HCT116 (cell line): ENCODE measurements around the gene TBRG1. TPM values are rescaled to one million over a fixed set of nuclear protein-coding genes. Genes with fewer than 3 reads are reported as not detected.

Source experiments
- ATAC-seq: fragments of 200-7000 bp; cut with Tn5 transposase; 2 replicates; pipeline ENCODE4 v1.9.1; 2020; ENCODE audit warnings: mild to moderate bottlenecking, moderate library complexity
- BruUV-seq: library from RNA; stranded (reverse); fragments of 400-500 nt; replicated peaks from 2 replicates; lab custom pipeline; 2021; lab: Mats Ljungman, UMichigan
- CTCF ChIA-PET: fragments of 300-600 bp; sonication (Branson Sonifier 250); formaldehyde crosslinking; loops from one replicate; lab custom pipeline; 2021; ENCODE audit warnings: antibody characterized with exemption; lab: Charles Lee
- POLR2A ChIA-PET: fragments of 300-600, 350-600 bp; sonication (Branson Sonifier 250); formaldehyde crosslinking; loops from one replicate; lab custom pipeline; 2021; ENCODE audit warnings: antibody characterized with exemption; lab: Charles Lee
- RAD21 ChIA-PET, 2 experiments: fragments of 300-600 bp; sonication (Branson Sonifier 250); formaldehyde crosslinking; loops; one replicate each; lab custom pipeline; 2023; ENCODE audit warnings: low total read pairs in 2 of 2; ENCODE audit not compliant: uncharacterized antibody in 2 of 2, unreplicated experiment in 2 of 2, low non-redundant PET in 1 of 2; lab: Charles Lee
- DNase-seq: peaks from one replicate; pipeline ENCODE4 v3.0.0-alpha.2; 2010; ENCODE audit warnings: low read depth, low spot score
- H2AFZ ChIP-seq: fragments of 200-600 bp; shearing (Covaris generic), sonication (generic); 2 replicates; pipeline ENCODE4 v1.6.1; 2017; ENCODE audit warnings: low read depth, mixed run types, mixed read lengths, antibody characterized with exemption, low read length; ENCODE audit not compliant: poor library complexity, severe bottlenecking
- H3K27ac ChIP-seq: 2 replicates; pipeline ENCODE4 v1.5.1; 2012; ENCODE audit warnings: low read depth, low read length
- H3K27me3 ChIP-seq: fragments of 200-600 bp; sonication (generic); 2 replicates; pipeline ENCODE4 v1.6.1; 2016; ENCODE audit warnings: mixed run types, low read length, mixed read lengths; ENCODE audit not compliant: insufficient read depth
- H3K36me3 ChIP-seq, 2 experiments: fragments of 200-500 bp in 1 of 2; fragments of 200-600 bp in 1 of 2; sonication (Bioruptor generic) in 1 of 2; sonication (generic) in 1 of 2; 2 replicates each; pipeline versions ENCODE4 v1.5.1 to v1.6.1; 2014 to 2016; ENCODE audit warnings: low read length in 2 of 2, inconsistent platforms in 1 of 2, mixed read lengths in 1 of 2, mixed run types in 1 of 2; ENCODE audit not compliant: insufficient read depth in 2 of 2, control insufficient read depth in 1 of 2
- H3K4me1 ChIP-seq, 2 experiments: fragments of 200-600 bp in 1 of 2; sonication (generic) in 1 of 2; 2 replicates each; pipeline versions ENCODE4 v1.5.1 to v1.6.1; 2012 to 2017; ENCODE audit warnings: low read length in 2 of 2, inconsistent platforms in 1 of 2, mild to moderate bottlenecking in 1 of 2, mixed read lengths in 1 of 2, mixed run types in 1 of 2, moderate library complexity in 1 of 2; ENCODE audit not compliant: insufficient read depth in 2 of 2, control insufficient read depth in 1 of 2
- H3K4me2 ChIP-seq: fragments of 200-600 bp; sonication (generic); 2 replicates; pipeline ENCODE4 v1.6.1; 2017; ENCODE audit warnings: mixed run types, low read length, mixed read lengths
- H3K4me3 ChIP-seq, 2 experiments: fragments of 200-600 bp in 1 of 2; sonication (generic) in 1 of 2; replicated peaks in 1 of 2; 2 replicates each; pipeline ENCODE4 v1.5.1; 2011 to 2016; ENCODE audit warnings: low read length in 2 of 2, control low read depth in 1 of 2, low read depth in 1 of 2, mild to moderate bottlenecking in 1 of 2, mixed read lengths in 1 of 2, mixed run types in 1 of 2
- H3K79me2 ChIP-seq: fragments of 200-600 bp; sonication (generic); 2 replicates; pipeline ENCODE4 v1.6.1; 2017; ENCODE audit warnings: mild to moderate bottlenecking, mixed run types, low read length, moderate library complexity, mixed read lengths; ENCODE audit not compliant: insufficient read depth
- H3K9ac ChIP-seq: fragments of 200-600 bp; sonication (generic); 2 replicates; pipeline ENCODE4 v1.6.1; 2016; ENCODE audit warnings: low read length, mixed read lengths
- H3K9me2 ChIP-seq: fragments of 200-600 bp; sonication (generic), shearing (Covaris generic); 2 replicates; pipeline ENCODE4 v1.6.1; 2017; ENCODE audit warnings: mixed run types, mild to moderate bottlenecking, moderate library complexity; ENCODE audit not compliant: insufficient read depth
- H3K9me3 ChIP-seq, 2 experiments: fragments of 200-500 bp in 1 of 2; fragments of 200-600 bp in 1 of 2; sonication (Bioruptor generic) in 1 of 2; sonication (generic) in 1 of 2; 2 replicates each; pipeline ENCODE4 v1.6.1; 2014 to 2017; ENCODE audit warnings: low read length in 2 of 2, mixed read lengths in 2 of 2, inconsistent platforms in 1 of 2, low read depth in 1 of 2, mild to moderate bottlenecking in 1 of 2, mixed run types in 1 of 2, moderate library complexity in 1 of 2; ENCODE audit not compliant: control insufficient read depth in 1 of 2, insufficient read depth in 1 of 2
- H4K20me1 ChIP-seq: fragments of 200-600 bp; sonication (generic), shearing (Covaris generic); 2 replicates; pipeline ENCODE4 v1.6.1; 2017; ENCODE audit warnings: mixed run types, mild to moderate bottlenecking, moderate library complexity; ENCODE audit not compliant: insufficient read depth
- ATF3 ChIP-seq: IDR thresholded peaks from 2 replicates; pipeline ENCODE4 v1.6.1; 2012
- CBX3 ChIP-seq: IDR thresholded peaks from 2 replicates; pipeline ENCODE4 v1.6.1; 2012; ENCODE audit warnings: low read depth
- EGR1 ChIP-seq: IDR thresholded peaks from 2 replicates; pipeline ENCODE4 v1.6.1; 2012; ENCODE audit warnings: low read depth
- ELF1 ChIP-seq: IDR thresholded peaks from 2 replicates; pipeline ENCODE4 v1.6.1; 2012; ENCODE audit warnings: low read depth, borderline replicate concordance
- EZH2 ChIP-seq: fragments of 200-600 bp; sonication (generic); IDR thresholded peaks from 2 replicates; pipeline ENCODE4 v1.6.1; 2017; ENCODE audit warnings: antibody characterized with exemption, mixed run types
- FOSL1 ChIP-seq: IDR thresholded peaks from 2 replicates; pipeline ENCODE4 v1.6.1; 2012; ENCODE audit warnings: low read depth
- JUND ChIP-seq: IDR thresholded peaks from 2 replicates; pipeline ENCODE4 v1.6.1; 2012
- POLR2A ChIP-seq: IDR thresholded peaks from 2 replicates; pipeline ENCODE4 v1.7.0; 2011; ENCODE audit warnings: borderline replicate concordance; ENCODE audit not compliant: insufficient read depth, insufficient read length; ENCODE audit errors: extremely low read depth
- RAD21 ChIP-seq: IDR thresholded peaks from 2 replicates; pipeline ENCODE4 v1.6.1; 2012; ENCODE audit warnings: low read depth, mild to moderate bottlenecking
- REST ChIP-seq: IDR thresholded peaks from 2 replicates; pipeline ENCODE4 v1.6.1; 2012; ENCODE audit warnings: low read depth
- SRF ChIP-seq: IDR thresholded peaks from 2 replicates; pipeline ENCODE4 v1.6.1; 2012; ENCODE audit warnings: low read depth
- TCF7L2 ChIP-seq: IDR thresholded peaks from 2 replicates; pipeline ENCODE4 v1.7.0; 2011; ENCODE audit warnings: borderline replicate concordance, inconsistent platforms; ENCODE audit not compliant: insufficient read depth, insufficient read length; ENCODE audit errors: extremely low read depth
- intact Hi-C: fragments of 100-400 bp; cut with micrococcal nuclease; formaldehyde crosslinking; loops from 2 replicates; pipeline ENCODE4 v1.10.0; 2022
- total RNA-seq: library from RNA; stranded (reverse); gene quantifications from one replicate; pipeline ENCODE4 v1.2.1, GENCODE V29; 2021; ENCODE audit not compliant: unreplicated experiment
- TF ChIP-seq, protein P1 (sequence below), 3 experiments: fragments of 200-600 bp in 1 of 3; sonication (generic) in 1 of 3; IDR thresholded peaks in 2 of 3; conservative IDR thresholded peaks in 1 of 3; 2 replicates each; pipeline ENCODE4 v1.5.1; 2012 to 2017; ENCODE audit warnings: low read depth in 2 of 3, low read length in 2 of 3, antibody characterized with exemption in 1 of 3, borderline replicate concordance in 1 of 3, control low read depth in 1 of 3, mild to moderate bottlenecking in 1 of 3, mixed read lengths in 1 of 3, mixed run types in 1 of 3, moderate library complexity in 1 of 3; ENCODE audit not compliant: insufficient read depth in 1 of 3
- TF ChIP-seq, protein P2 (sequence below): IDR thresholded peaks from 2 replicates; pipeline ENCODE4 v1.6.1; 2011; ENCODE audit warnings: mild to moderate bottlenecking, low read length, moderate library complexity; ENCODE audit not compliant: insufficient replicate concordance; ENCODE audit errors: extremely low read depth

TBRG1 gene
- total RNA-seq, 1 experiment from 2014 or later: 29.6 TPM

DNA sequence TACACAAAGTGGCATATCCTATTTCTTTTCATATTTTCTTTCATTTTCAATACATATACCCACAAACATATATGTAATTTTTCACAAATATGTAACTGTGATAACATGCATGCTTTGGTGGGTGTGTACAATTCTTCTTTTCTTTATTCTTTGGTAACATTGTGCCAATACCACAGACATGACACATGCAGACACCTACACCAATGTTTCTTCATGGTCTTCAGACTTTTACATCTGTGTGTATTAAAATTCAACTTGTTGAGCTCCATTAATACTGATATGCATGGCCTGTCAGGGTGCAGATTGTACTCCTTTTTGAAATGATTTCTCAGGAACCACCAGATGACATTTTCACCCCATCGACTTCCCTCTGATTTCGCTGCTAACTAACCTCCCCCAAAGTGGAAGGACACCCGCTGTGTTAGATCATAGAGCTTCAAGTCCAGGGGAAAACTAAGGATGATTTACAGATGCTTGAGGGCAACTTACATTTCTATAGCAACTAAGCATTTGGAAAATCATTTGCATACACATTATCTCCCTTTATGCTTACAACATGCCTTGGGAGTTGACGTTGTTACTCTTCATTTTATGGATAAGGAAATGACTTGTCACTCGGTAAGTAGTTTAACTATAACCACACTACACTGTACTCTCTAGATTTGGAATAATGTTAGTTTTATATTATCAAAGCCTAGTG, 21.9 kb upstream of the TBRG1 start (continued):
- TF ChIP-seq, protein P1, sequence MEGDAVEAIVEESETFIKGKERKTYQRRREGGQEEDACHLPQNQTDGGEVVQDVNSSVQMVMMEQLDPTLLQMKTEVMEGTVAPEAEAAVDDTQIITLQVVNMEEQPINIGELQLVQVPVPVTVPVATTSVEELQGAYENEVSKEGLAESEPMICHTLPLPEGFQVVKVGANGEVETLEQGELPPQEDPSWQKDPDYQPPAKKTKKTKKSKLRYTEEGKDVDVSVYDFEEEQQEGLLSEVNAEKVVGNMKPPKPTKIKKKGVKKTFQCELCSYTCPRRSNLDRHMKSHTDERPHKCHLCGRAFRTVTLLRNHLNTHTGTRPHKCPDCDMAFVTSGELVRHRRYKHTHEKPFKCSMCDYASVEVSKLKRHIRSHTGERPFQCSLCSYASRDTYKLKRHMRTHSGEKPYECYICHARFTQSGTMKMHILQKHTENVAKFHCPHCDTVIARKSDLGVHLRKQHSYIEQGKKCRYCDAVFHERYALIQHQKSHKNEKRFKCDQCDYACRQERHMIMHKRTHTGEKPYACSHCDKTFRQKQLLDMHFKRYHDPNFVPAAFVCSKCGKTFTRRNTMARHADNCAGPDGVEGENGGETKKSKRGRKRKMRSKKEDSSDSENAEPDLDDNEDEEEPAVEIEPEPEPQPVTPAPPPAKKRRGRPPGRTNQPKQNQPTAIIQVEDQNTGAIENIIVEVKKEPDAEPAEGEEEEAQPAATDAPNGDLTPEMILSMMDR (IDR thresholded peaks at IDR 0.05 in 2 of 3, conservative IDR thresholded peaks at IDR 0.05 in 1 of 3; ENCODE audit: borderline replicate concordance in 1 of 3, insufficient read depth in 1 of 3, low read depth in 2 of 3, low read length in 2 of 3): no peak
- TF ChIP-seq ELF1 (no peak), EZH2 (no peak), SRF (no peak), RAD21 (no peak), EGR1 (no peak), ATF3 (no peak), FOSL1 (no peak), CBX3 (no peak)

DNA sequence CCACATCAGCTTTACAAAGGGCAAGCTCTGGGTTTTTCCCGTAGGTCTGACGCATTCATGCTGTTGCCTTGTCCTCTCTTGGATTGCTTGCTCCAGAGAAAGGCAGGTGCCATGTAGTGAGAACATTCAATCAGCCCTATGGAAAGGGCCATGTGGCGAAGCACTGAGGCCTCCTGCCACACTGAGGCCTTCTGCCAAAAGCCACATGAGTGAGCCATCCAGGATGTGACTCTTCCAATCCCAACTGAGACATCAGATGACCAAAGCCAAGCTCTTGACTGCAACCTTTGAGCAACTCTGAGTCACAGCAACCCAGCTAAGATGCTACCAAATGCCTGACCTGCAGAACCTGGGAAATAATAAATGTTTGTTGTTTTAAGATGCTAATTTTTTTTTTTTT, 20.5 kb upstream of the TBRG1 start:
- H3K9me3 ChIP-seq: no peaks in the 10 kb centered on the region
- TF ChIP-seq FOSL1: no peak
- TF ChIP-seq TCF7L2: no peak
- TF ChIP-seq CBX3: no peak
- no peak for TF ChIP-seq JUND
- no peak for TF ChIP-seq EZH2
- TF ChIP-seq RAD21: no peak
- no peak for TF ChIP-seq POLR2A
- TF ChIP-seq REST: no peak
- TF ChIP-seq ATF3: no peak
- TF ChIP-seq, protein P2, sequence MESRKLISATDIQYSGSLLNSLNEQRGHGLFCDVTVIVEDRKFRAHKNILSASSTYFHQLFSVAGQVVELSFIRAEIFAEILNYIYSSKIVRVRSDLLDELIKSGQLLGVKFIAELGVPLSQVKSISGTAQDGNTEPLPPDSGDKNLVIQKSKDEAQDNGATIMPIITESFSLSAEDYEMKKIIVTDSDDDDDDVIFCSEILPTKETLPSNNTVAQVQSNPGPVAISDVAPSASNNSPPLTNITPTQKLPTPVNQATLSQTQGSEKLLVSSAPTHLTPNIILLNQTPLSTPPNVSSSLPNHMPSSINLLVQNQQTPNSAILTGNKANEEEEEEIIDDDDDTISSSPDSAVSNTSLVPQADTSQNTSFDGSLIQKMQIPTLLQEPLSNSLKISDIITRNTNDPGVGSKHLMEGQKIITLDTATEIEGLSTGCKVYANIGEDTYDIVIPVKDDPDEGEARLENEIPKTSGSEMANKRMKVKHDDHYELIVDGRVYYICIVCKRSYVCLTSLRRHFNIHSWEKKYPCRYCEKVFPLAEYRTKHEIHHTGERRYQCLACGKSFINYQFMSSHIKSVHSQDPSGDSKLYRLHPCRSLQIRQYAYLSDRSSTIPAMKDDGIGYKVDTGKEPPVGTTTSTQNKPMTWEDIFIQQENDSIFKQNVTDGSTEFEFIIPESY: no peak

More for the DNA sequence above, 20.5 kb upstream of the TBRG1 start:
- Histone ChIP-seq H4K20me1 (no peaks in the 10 kb centered on the region), H3K79me2 (no peaks in the 10 kb centered on the region), H3K9me2 (no peaks in the 10 kb centered on the region), H3K4me1 (no peaks in the 10 kb centered on the region), H3K4me2 (no peak overlapping the region), H3K27me3 (peaks cover 19% of the 10 kb centered on the region), H3K27ac (no peak overlapping the region), H3K9ac (no peak overlapping the region), H3K4me3 (no peak overlapping the region), H3K36me3 (no peaks in the 10 kb centered on the region), H2AFZ (no peak overlapping the region)
- RAD21 ChIA-PET: no interaction called here
- CTCF ChIA-PET: no interaction called here
- POLR2A ChIA-PET: no interaction called here
- ATAC-seq: no peak; the same call in 1 of the 2 replicates
- intact Hi-C loops: no loop called here
- DNase-seq: peak; percentile 3
- BruUV-seq: no TSS peak
